HFFc6 (cell line): Measurements from ENCODE around the gene C6orf136. TPM values are rescaled to one million over a fixed set of nuclear protein-coding genes. Genes with fewer than 3 reads are reported as not detected.

Experiments
- DNase-seq: peaks from one replicate; pipeline ENCODE4 v3.0.0-alpha.2; 2018
- H3K27ac Mint-ChIP-seq: 2 replicates; pipeline ENCODE4 v1.8.0; 2020; ENCODE audit warnings: mild to moderate bottlenecking, mixed read lengths
- H3K27me3 Mint-ChIP-seq: 2 replicates; pipeline ENCODE4 v1.8.0; 2021; ENCODE audit warnings: mild to moderate bottlenecking, moderate library complexity, mixed read lengths; ENCODE audit not compliant: insufficient read depth
- H3K36me3 Mint-ChIP-seq: 2 replicates; pipeline ENCODE4 v1.8.0; 2021; ENCODE audit warnings: low read depth, mixed read lengths
- H3K4me1 Mint-ChIP-seq: 2 replicates; pipeline ENCODE4 v1.8.0; 2020; ENCODE audit warnings: low read depth, mixed read lengths
- H3K4me3 Mint-ChIP-seq: 2 replicates; pipeline ENCODE4 v1.8.0; 2020; ENCODE audit warnings: mild to moderate bottlenecking, moderate library complexity, mixed read lengths
- H3K9me3 Mint-ChIP-seq: 2 replicates; pipeline ENCODE4 v1.8.0; 2020; ENCODE audit warnings: mild to moderate bottlenecking, mixed read lengths
- total RNA-seq, 6 experiments: library from RNA; stranded (reverse); fragmentation: NEBNext Ultra II Directional; extraction: Animal tissue kit (Norgen Biotek cat#: 25700); gene quantifications; 2 replicates in 1 of 6; 3 replicates in 5 of 6; pipeline ENCODE4 v1.2.3, GENCODE V29; 2021
- TF ChIP-seq, protein P1 (sequence below): fragments of 200-600 bp; sonication (generic); IDR thresholded peaks from 2 replicates; pipeline ENCODE4 v1.5.0; 2021; ENCODE audit warnings: antibody characterized with exemption, mild to moderate bottlenecking

C6orf136 gene
- total RNA-seq, 6 experiments from 2014 or later: 12.0 to 19.2 (median 16.4) TPM

DNA sequence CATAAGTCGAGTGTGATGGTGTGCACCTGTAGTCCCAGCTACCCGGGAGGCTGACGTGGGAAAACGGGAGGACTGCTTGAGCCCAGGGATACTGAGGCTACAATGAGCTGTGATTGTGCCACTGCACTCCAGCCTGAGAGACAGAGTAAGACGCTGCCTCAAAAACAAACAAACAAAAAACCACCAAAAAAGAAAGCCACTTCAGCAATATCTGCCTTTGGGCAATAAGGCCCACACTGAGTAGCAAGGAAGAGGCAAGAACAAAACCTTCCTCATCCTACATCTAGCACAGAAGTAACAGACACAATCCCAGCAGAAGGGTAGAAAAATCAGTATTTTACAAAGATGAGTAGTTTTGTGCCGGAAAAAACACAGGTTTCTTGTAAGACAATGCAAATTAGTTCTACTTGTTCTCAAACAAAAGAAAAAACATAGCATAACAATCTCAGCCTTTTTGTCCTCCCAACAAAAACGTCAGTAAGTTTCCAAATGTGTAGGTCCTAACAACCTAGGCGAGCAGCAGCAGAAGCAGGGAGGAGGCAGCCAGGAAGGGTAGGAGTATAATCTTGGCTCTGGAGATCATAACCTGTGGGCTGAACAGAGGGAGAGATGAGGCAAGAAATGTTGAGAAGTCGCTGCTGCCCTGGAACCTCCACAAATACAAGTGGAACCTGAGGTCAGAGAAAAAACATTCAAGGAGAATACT is 35.6 kb upstream of the C6orf136 start:
- TF ChIP-seq, protein P1, sequence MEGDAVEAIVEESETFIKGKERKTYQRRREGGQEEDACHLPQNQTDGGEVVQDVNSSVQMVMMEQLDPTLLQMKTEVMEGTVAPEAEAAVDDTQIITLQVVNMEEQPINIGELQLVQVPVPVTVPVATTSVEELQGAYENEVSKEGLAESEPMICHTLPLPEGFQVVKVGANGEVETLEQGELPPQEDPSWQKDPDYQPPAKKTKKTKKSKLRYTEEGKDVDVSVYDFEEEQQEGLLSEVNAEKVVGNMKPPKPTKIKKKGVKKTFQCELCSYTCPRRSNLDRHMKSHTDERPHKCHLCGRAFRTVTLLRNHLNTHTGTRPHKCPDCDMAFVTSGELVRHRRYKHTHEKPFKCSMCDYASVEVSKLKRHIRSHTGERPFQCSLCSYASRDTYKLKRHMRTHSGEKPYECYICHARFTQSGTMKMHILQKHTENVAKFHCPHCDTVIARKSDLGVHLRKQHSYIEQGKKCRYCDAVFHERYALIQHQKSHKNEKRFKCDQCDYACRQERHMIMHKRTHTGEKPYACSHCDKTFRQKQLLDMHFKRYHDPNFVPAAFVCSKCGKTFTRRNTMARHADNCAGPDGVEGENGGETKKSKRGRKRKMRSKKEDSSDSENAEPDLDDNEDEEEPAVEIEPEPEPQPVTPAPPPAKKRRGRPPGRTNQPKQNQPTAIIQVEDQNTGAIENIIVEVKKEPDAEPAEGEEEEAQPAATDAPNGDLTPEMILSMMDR: no peak
- Mint-ChIP-seq H3K27me3 (peaks cover 19% of the 10 kb centered on the region), H3K9me3 (peaks cover 7% of the 10 kb centered on the region), H3K27ac (peak overlapping the region; percentile 70), H3K4me1 (peaks cover 74% of the 10 kb centered on the region), H3K36me3 (peaks cover 71% of the 10 kb centered on the region), H3K4me3 (no peak overlapping the region)
- no peak for DNase-seq

DNA sequence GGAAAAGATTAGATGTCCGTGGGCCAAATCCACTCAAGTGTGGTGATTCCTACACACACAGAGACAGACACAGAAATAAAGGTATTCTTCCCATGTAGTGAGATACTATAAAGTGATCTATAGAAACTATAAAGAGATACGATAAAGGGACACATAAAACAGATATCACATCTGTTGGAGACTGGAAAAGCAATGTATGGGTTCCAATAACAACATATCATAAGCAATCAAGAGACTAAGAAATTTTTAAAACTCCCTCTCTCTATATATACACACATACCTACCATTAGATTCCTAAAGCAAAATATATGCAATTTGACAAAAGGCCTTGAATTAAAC is 35.1 kb upstream of the C6orf136 start:
- no peak overlapping the region for H3K4me3 Mint-ChIP-seq
- no peak for DNase-seq
- H3K27ac Mint-ChIP-seq: peak overlapping the region; percentile 70
- peaks cover 12% of the 10 kb centered on the region for H3K9me3 Mint-ChIP-seq
- peaks cover 71% of the 10 kb centered on the region for H3K36me3 Mint-ChIP-seq
- peaks cover 24% of the 10 kb centered on the region for H3K27me3 Mint-ChIP-seq
- TF ChIP-seq, protein P1: no peak
- peaks cover 78% of the 10 kb centered on the region for H3K4me1 Mint-ChIP-seq

DNA sequence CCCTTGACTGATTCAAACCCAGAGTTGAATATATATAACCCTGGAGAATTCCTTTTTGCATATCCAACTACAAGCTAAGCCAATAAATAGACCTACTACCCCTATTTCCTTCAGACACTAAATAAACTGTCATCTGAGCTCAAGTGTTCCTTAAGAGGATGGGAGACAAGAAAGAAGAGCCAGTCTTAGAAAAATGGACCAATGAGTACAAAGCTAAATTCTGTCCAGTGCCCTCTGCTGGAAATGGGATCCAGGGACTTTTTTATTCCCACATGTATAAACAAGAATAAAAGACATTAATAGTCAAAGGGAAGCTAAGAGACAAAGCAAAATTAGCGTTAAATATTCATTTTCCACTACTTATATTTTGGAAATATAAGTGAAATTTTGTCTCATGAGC is 34.7 kb upstream of the C6orf136 start:
- DNase-seq: peak; percentile 43
- Mint-ChIP-seq H3K27me3 (peaks cover 28% of the 10 kb centered on the region), H3K4me3 (no peak overlapping the region)

DNA sequence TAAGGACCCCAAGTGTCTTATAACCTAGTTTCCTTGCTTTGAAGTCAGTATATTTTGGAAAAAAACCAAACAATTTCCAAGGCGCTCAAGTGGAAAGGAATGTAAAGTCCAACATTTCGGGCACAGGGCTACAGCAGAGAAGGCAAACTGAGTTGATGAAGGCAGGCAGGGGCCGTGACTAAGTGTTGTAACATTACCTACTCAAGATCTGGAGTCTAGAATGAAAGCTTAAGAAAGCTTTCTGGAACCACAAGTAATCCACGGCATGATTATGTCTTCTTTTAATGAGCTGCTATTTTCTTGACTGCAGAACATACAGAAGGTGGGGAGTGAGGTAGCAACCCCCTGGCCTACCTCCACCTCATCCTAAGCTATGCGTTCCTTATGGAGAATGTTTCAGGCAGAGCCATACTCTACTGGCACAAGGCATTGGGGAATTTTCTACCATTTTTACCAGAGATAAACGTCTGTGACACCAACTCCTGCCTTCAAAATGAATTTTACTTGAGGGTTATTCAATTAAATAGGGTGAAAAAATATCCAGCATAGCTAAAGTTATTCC is 34.2 kb upstream of the C6orf136 start:
- peak overlapping the region; percentile 99 for H3K27ac Mint-ChIP-seq
- peak overlapping the region; percentile 97; the same call in 1 of the 2 replicates for H3K4me3 Mint-ChIP-seq

More for the DNA sequence above, 34.7 kb upstream of the C6orf136 start:
- TF ChIP-seq, protein P1: peak; percentile 68
- Mint-ChIP-seq H3K36me3 (peaks cover 74% of the 10 kb centered on the region), H3K9me3 (peaks cover 16% of the 10 kb centered on the region), H3K27ac (peak overlapping the region; percentile 70), H3K4me1 (peaks cover 82% of the 10 kb centered on the region)

DNA sequence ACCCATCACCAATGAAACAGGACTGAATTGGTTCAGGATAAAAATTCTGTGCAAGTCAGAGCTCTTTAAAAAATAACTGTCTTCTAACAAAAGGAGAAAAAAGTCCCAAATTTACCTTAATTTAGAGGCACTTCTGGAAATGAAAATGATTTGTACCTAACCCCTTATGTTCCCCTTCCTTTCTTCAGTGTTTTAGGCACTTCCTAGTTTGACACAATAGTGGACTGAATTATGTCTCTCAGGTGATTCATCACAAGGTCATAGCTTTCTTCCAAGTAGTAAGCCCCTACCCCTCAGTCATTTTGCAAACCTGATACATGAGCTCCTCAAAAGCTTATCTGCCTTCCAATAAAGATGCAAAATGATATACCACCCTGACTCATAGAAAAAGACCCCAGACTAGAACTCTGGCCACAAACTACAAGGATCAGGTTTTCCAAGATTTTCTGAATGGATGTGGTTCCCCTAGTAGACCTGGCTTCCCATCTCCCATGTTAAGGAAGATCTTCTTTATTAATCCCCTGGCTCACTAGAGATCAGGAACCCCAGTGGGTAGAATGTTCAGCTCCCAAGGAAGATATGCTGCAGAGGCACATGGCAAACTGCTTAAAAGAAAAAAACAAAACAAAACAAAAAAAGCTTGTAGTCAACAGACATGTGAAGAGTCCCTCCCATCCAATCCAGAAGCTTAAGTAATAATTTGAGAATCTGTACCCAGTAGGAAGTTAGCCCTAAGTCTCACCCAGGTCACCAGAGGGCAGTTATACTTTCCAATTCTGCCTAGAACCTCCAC is 33.5 kb upstream of the C6orf136 start:
- H3K4me1 Mint-ChIP-seq: peaks cover 79% of the 10 kb centered on the region
- TF ChIP-seq, protein P1: 0 out of 2 replicates have a peak, but pooled peaks have one; percentile 10
- H3K4me3 Mint-ChIP-seq: peak overlapping the region; percentile 97
- peak; percentile 24 for DNase-seq
- H3K27me3 Mint-ChIP-seq: peaks cover 32% of the 10 kb centered on the region
- H3K36me3 Mint-ChIP-seq: peaks cover 67% of the 10 kb centered on the region
- peaks cover 17% of the 10 kb centered on the region for H3K9me3 Mint-ChIP-seq
- H3K27ac Mint-ChIP-seq: peak overlapping the region; percentile 99

More for the DNA sequence above, 34.2 kb upstream of the C6orf136 start:
- peaks cover 30% of the 10 kb centered on the region for H3K27me3 Mint-ChIP-seq
- peaks cover 17% of the 10 kb centered on the region for H3K9me3 Mint-ChIP-seq
- TF ChIP-seq, protein P1: no peak
- DNase-seq: peak; percentile 52
- H3K36me3 Mint-ChIP-seq: peaks cover 69% of the 10 kb centered on the region
- H3K4me1 Mint-ChIP-seq: peaks cover 77% of the 10 kb centered on the region
